ENCODE data around the gene CFDP1. TPM values are rescaled to one million over a fixed set of nuclear protein-coding genes. Genes with fewer than 3 reads are reported as not detected.

The CFDP1 gene
- total and polyA plus RNA-seq, 2 of the 13 experiments (the other 11 are each of a cell fraction or from before 2014, with no cell fraction given) = 78.6 to 153 TPM

GRCh38 chr16:75433732-75434413 is 570 bp upstream of the CFDP1 start (continued):
- TF ChIP-seq PRPF4 (IDR thresholded peaks at IDR 0.05; ENCODE audit: low read depth, low read length, poor library complexity, severe bottlenecking) = no peak
- peak; percentile 59 for TF ChIP-seq SAP130 (CRISPR knock-in tag; IDR thresholded peaks at IDR 0.05; ENCODE audit: low read depth)
- no peak for TF ChIP-seq KAT2B (IDR thresholded peaks at IDR 0.05; ENCODE audit: borderline replicate concordance, low read depth, low read length)
- TF ChIP-seq RORA (CRISPR knock-in tag; IDR thresholded peaks at IDR 0.05) = no peak
- no peak for TF ChIP-seq FIP1L1 (IDR thresholded peaks at IDR 0.05; ENCODE audit: borderline replicate concordance, insufficient read depth, low read depth, low read length)
- TF ChIP-seq RBAK (CRISPR knock-in tag; IDR thresholded peaks at IDR 0.05) = no peak
- TF ChIP-seq TAF1 (CRISPR knock-in tag; IDR thresholded peaks at IDR 0.05) = no peak; the same call in 1 of the 2 replicates
- TF ChIP-seq ZNF800 (CRISPR knock-in tag; IDR thresholded peaks at IDR 0.05) = peak; percentile 62
- TF ChIP-seq ZNF350 (CRISPR knock-in tag; IDR thresholded peaks at IDR 0.05; ENCODE audit: borderline replicate concordance, low read depth) = no peak
- TF ChIP-seq ZNF737 (CRISPR knock-in tag; IDR thresholded peaks at IDR 0.05; ENCODE audit: borderline replicate concordance) = peak; percentile 88; the same call in 1 of the 2 replicates
- TF ChIP-seq, protein P1, sequence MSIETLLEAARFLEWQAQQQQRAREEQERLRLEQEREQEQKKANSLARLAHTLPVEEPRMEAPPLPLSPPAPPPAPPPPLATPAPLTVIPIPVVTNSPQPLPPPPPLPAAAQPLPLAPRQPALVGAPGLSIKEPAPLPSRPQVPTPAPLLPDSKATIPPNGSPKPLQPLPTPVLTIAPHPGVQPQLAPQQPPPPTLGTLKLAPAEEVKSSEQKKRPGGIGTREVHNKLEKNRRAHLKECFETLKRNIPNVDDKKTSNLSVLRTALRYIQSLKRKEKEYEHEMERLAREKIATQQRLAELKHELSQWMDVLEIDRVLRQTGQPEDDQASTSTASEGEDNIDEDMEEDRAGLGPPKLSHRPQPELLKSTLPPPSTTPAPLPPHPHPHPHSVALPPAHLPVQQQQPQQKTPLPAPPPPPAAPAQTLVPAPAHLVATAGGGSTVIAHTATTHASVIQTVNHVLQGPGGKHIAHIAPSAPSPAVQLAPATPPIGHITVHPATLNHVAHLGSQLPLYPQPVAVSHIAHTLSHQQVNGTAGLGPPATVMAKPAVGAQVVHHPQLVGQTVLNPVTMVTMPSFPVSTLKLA (IDR thresholded peaks at IDR 0.05) = no peak
- peak; percentile 86 for TF ChIP-seq BRD4 (CRISPR knock-in tag; IDR thresholded peaks at IDR 0.05)
- TF ChIP-seq ZFP41 (CRISPR knock-in tag; IDR thresholded peaks at IDR 0.05; ENCODE audit: borderline replicate concordance) = no peak
- TF ChIP-seq, protein P2, sequence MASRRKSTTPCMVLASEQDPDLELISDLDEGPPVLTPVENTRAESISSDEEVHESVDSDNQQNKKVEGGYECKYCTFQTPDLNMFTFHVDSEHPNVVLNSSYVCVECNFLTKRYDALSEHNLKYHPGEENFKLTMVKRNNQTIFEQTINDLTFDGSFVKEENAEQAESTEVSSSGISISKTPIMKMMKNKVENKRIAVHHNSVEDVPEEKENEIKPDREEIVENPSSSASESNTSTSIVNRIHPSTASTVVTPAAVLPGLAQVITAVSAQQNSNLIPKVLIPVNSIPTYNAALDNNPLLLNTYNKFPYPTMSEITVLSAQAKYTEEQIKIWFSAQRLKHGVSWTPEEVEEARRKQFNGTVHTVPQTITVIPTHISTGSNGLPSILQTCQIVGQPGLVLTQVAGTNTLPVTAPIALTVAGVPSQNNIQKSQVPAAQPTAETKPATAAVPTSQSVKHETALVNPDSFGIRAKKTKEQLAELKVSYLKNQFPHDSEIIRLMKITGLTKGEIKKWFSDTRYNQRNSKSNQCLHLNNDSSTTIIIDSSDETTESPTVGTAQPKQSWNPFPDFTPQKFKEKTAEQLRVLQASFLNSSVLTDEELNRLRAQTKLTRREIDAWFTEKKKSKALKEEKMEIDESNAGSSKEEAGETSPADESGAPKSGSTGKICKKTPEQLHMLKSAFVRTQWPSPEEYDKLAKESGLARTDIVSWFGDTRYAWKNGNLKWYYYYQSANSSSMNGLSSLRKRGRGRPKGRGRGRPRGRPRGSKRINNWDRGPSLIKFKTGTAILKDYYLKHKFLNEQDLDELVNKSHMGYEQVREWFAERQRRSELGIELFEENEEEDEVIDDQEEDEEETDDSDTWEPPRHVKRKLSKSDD (CRISPR knock-in tag; IDR thresholded peaks at IDR 0.05; ENCODE audit: low read depth) = 0 out of 2 replicates have a peak, but pooled peaks have one; percentile 78
- TF ChIP-seq HMG20B (CRISPR knock-in tag; conservative IDR thresholded peaks at IDR 0.05) = no peak
- TF ChIP-seq ZFP82 (CRISPR knock-in tag; IDR thresholded peaks at IDR 0.05; ENCODE audit: borderline replicate concordance) = 0 out of 2 replicates have a peak, but pooled peaks have one; percentile 65
- TF ChIP-seq ZNF136 (CRISPR knock-in tag; IDR thresholded peaks at IDR 0.05; ENCODE audit: low read depth) = 0 out of 2 replicates have a peak, but pooled peaks have one; percentile 67
- no peak for TF ChIP-seq ZNF484 (CRISPR knock-in tag; IDR thresholded peaks at IDR 0.05; ENCODE audit: borderline replicate concordance, low read depth)
- no peak for TF ChIP-seq DPF2 (CRISPR knock-in tag; IDR thresholded peaks at IDR 0.05; ENCODE audit: borderline replicate concordance, low read depth)
- peak; percentile 17; the same call in 1 of the 2 replicates for TF ChIP-seq STAT5B (CRISPR knock-in tag; IDR thresholded peaks at IDR 0.05)
- TF ChIP-seq, protein P3, sequence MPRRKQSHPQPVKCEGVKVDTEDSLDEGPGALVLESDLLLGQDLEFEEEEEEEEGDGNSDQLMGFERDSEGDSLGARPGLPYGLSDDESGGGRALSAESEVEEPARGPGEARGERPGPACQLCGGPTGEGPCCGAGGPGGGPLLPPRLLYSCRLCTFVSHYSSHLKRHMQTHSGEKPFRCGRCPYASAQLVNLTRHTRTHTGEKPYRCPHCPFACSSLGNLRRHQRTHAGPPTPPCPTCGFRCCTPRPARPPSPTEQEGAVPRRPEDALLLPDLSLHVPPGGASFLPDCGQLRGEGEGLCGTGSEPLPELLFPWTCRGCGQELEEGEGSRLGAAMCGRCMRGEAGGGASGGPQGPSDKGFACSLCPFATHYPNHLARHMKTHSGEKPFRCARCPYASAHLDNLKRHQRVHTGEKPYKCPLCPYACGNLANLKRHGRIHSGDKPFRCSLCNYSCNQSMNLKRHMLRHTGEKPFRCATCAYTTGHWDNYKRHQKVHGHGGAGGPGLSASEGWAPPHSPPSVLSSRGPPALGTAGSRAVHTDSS (CRISPR knock-in tag; conservative IDR thresholded peaks at IDR 0.05) = no peak
- no peak for TF ChIP-seq MAFF (IDR thresholded peaks at IDR 0.05; ENCODE audit: low read depth, low read length)

Measured in HepG2 (cell line).